RWPE1 (cell line): ENCODE data around the gene ABI1.
"Not testable (repeated sequence)": the region's sequence is repeated elsewhere in the genome, so short reads cannot be mapped to it uniquely, and the experiment has no call there.

ENCODE experiments used
- CTCF ChIA-PET: fragments of 350-600 bp; sonication (Branson Sonifier 250); formaldehyde crosslinking; extraction: SDS; loops from one replicate; lab custom pipeline; 2021; lab: Yijun Ruan, JAX
- POLR2A ChIA-PET: fragments of 400-600 bp; formaldehyde crosslinking; extraction: SDS; loops from one replicate; lab custom pipeline; 2020; ENCODE audit warnings: antibody characterized with exemption; ENCODE audit not compliant: low non-redundant PET; lab: Yijun Ruan, JAX
- DNase-seq: peaks from one replicate; pipeline ENCODE4 v3.0.0; 2012; ENCODE audit warnings: low spot score
- H3K27ac ChIP-seq: fragments of 450-650 bp; 2 replicates; pipeline ENCODE4 v1.5.1; 2017
- TF ChIP-seq, protein P1 (sequence below): fragments of 450-650 bp; conservative IDR thresholded peaks from 2 replicates; pipeline ENCODE4 v1.5.1; 2017; ENCODE audit warnings: low read depth, mild to moderate bottlenecking

ABI1 gene

DNA sequence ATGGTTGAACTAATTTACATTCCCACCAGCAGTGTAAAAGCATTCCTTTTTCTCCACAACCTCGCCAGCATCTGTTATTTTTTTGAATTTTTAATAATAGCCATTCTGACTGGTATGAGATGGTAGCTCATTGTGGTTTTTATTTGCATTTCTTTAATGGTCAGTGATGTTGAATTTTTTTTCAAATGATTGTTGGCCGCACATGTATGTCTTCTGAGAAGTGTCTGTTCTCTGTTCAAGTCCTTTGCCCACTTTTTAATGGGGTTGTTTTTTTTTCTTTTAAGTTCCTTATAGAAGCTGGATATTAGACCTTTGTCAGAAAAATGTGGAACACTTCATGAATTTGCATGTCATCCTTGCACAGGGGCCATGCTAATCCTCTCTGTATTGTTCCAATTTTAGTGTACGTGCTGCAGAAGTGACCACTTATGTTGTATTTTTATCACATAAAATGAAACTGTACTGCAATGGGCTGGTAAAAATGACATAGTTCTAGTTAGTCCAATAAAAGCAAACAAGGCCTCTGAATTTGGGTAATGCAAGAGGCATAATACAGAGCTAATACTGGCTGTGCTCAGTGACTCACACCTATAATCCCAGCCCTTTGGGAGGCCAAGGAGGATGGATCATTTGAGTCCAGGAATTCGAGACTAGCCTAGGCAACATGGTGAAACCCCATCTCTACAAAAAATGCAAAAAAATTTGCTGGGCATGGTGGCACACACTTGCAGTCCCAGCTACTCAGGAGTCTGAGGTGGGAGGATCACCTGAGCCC, 70.3 kb downstream of the ABI1 start:
- H3K27ac ChIP-seq: no peak overlapping the region
- DNase-seq: no peak
- ChIA-PET CTCF (interaction anchor here (0.6 kb wide), 1 partner anchor 28 kb away, joined by 3 read pairs; no protein-coding TSS in a partner anchor), POLR2A (no interaction called here)
- TF ChIP-seq, protein P1, sequence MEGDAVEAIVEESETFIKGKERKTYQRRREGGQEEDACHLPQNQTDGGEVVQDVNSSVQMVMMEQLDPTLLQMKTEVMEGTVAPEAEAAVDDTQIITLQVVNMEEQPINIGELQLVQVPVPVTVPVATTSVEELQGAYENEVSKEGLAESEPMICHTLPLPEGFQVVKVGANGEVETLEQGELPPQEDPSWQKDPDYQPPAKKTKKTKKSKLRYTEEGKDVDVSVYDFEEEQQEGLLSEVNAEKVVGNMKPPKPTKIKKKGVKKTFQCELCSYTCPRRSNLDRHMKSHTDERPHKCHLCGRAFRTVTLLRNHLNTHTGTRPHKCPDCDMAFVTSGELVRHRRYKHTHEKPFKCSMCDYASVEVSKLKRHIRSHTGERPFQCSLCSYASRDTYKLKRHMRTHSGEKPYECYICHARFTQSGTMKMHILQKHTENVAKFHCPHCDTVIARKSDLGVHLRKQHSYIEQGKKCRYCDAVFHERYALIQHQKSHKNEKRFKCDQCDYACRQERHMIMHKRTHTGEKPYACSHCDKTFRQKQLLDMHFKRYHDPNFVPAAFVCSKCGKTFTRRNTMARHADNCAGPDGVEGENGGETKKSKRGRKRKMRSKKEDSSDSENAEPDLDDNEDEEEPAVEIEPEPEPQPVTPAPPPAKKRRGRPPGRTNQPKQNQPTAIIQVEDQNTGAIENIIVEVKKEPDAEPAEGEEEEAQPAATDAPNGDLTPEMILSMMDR: no peak

DNA sequence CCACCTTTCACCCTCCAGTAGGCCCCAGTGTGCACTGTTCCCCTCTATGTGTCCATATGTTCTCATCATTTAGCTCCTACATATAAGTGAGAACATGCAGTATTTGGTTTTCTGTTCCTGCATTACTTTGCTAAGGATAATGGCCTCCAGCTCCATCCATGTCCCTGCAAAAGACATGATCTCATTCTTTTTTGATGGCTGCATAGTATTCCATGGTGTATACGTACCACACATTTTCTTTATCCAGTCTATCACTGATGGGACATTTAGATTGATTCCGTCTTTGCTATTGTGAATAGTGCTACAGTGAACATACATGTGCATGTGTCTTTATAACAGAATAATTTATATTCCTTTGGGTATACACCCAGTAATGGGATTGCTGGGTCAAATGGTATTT, 71.0 kb downstream of the ABI1 start:
- CTCF ChIA-PET, H3K27ac ChIP-seq, POLR2A ChIA-PET, DNase-seq: not testable (repeated sequence)

DNA sequence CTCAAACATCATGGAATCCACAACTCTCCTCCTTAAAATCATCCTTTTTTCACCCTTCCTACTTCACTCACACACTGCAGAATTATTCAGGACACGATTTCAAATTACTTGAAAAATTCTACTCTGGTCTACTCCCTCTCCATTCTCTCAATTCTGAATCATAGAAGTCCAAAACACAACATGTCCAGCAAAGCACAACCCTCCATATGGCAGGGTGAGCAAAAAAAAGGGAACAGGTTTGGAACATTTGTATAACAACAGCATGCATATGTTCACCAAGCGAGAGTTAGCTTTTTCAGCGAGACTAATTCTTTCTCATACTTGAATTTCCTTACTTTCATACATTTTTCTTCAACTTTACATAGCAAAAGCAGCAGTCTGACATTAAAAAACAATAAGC, 73.4 kb downstream of the ABI1 start:
- no peak overlapping the region for H3K27ac ChIP-seq
- ChIA-PET POLR2A (no interaction called here), CTCF (interaction anchor here (0.6 kb wide), 1 partner anchor 310 kb away, joined by 4 read pairs; no protein-coding TSS in a partner anchor)
- TF ChIP-seq, protein P1: no peak
- DNase-seq: no peak

DNA sequence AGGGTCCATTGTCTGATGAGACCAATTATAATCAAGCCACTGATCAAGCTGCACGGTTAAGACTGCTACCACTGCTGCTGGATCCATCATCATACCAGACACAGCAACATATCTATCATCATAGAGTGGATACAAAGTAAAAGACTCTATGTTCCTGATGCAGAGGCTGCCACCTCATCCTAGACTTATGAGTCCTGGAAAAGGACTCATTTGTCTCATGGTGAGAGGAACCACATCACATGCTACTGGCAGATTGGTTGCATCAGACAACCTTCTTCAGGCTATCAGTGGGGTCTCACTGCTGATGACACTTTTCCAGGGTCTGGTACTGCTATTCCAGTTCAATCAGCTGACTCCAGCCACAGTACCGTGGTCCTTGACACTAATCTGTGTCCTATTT, 79.0 kb downstream of the ABI1 start:
- TF ChIP-seq, protein P1: no peak
- peak overlapping the region; percentile 81 for H3K27ac ChIP-seq
- DNase-seq: peak; percentile 8
- CTCF ChIA-PET: interaction anchor here (0.6 to 0.7 kb wide), 3 partner anchors 18 to 1612 kb away, joined by 3 to 6 read pairs (median 3); no protein-coding TSS in a partner anchor
- POLR2A ChIA-PET: no interaction called here

DNA sequence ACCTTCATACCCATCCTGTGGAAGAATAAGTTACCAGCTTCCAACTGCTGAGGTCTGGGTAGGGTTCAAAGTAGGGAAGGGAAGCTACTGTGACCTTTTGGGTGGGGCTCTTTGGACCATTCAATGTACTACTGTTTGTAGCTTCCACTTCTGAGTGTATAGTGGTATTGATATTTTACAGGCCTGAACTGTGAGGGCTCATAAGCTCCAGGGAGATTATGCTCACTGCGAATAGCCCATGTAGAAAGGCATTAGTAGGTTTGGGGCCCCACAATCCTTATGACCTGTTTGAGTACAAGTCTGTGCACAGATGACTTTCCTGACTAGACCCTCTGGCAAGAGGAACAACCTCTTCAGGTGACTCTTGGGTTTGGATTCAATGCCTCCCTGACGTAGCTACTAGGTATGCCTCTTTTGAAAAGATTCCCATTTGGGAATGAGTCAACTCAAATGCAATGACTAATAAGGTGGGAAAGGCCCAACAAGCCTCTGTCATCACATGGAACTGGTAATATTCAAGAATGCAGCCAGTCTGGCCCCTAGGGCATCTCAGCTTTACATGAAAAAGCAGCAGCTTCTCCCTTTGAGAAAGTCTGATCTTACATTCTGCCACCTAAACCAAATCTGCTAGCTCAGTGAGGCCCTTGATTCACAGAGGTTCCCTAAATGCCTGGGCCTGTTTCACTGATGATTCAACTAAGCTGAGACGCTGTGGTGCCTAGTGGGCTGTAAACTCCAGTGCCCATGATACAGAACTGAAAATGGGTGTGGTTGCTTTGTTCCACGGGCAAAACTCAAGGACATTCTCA, 79.8 kb downstream of the ABI1 start:
- TF ChIP-seq, protein P1: no peak
- H3K27ac ChIP-seq: peak overlapping the region; percentile 81
- CTCF ChIA-PET: interaction anchor here (0.6 kb wide), 1 partner anchor 52 kb away, joined by 3 read pairs; no protein-coding TSS in a partner anchor
- POLR2A ChIA-PET: no interaction called here
- peak; percentile 95 for DNase-seq

DNA sequence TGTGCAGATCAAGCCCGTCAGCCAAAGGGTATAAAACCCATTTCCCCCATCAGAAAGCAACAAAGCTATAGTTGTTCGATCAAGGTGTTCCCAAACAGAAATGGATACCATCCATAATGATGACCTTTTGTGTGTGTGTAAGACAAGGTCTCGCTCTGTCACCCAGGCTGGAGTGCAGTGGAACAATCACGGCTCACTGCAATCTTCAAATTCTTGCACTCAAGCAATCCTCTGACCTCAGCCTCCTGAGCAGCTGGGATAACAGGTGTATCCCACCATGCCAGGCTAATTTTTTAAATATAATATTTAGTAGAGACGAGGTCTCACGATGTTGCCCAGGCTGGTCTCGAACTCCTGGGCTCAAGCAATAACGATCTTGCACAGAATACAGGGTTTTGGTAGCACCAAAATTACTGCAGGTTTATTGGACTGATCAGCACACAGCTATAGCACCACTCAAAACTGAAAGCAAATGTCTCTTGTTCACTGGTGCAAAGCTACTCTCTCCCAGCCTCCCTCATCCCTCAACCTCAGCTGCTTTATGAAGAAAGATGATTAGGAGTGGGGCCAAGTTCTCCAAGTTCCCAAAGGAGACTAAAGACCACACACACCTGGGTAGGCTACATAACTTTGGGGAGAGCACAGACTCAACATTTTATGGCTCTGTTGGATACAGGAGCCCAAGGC, 80.5 kb downstream of the ABI1 start:
- ChIA-PET POLR2A (no interaction called here), CTCF (no interaction called here)
- DNase-seq: no peak
- TF ChIP-seq, protein P1: no peak
- peak overlapping the region; percentile 81 for H3K27ac ChIP-seq
